ENCODE measurements around the gene NOTO. TPM values are rescaled to one million over a fixed set of nuclear protein-coding genes. Genes with fewer than 3 reads are reported as not detected.

The NOTO gene
- total and polyA plus RNA-seq, 4 experiments from 2014 or later: not detected

DNA sequence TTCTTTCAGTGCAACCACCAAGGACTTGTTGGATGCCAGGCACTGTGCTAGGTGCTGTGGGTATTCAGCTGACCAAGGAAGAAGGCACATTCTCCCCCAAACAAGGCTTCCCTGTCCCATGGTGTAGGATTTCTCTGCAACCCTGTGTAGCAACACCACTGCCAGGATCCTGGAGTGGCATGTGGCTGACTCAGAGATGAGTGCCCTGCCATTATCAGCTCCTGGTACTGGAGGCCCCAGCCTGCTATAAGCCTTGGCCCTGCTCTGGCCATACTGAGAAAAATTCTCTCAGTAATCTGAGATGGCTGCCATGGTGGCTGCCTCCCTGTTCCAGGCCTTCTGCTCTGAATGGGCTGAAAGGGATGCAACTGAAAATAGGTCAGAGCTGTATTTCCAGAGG lies 15.9 kb downstream of the NOTO start:
- H3K27me3 Mint-ChIP-seq: no peaks in the 10 kb centered on the region
- peaks cover 15 to 44% of the 10 kb centered on the region in 2 donors for H3K36me3 Mint-ChIP-seq

DNA sequence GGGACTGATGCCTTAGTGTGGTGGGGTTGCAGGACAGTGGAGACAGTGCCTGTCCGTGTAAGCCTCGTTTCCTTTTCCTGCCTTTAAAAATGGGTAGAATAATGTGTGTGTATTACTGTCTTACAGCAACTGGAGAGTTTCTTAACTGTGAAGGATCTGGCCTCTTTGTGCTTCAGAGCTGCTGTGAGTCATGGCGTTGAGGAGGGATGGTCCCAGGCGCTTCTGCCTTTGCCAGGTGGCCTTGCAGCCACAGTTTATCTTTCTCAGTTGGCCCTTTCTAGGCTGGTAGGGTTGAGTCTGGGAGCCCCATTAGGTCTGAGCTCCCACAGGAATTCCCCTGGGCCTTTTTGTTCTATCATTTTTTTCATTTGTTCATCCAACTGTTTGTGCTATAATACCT lies 21.4 kb downstream of the NOTO start:
- no peaks in the 10 kb centered on the region for H3K4me1 ChIP-seq (ENCODE audit: insufficient read depth, low read length)
- H3K4me3 Mint-ChIP-seq: no peak overlapping the region
- peaks cover 40% of the 10 kb centered on the region for H3K36me3 ChIP-seq (ENCODE audit: insufficient read depth, low read length)
- no peak overlapping the region for H3K27ac Mint-ChIP-seq
- DNase-seq: no peak
- ChIA-PET CTCF (ENCODE audit: partially characterized antibody) (interaction anchor here (1.7 to 3.7 kb wide), 2 partner anchors 10 to 11 kb away, joined by 7 to 19 read pairs; partner anchors contain the start of genes CCT7, PRADC1 and SMYD5), POLR2A (ENCODE audit: partially characterized antibody) (interaction anchor here (1.2 kb wide), 2 partner anchors 11 to 15 kb away, joined by 3 read pairs; no protein-coding TSS in a partner anchor)
- H3K4me1 Mint-ChIP-seq: peaks cover 0 to 6% (median 0%) of the 10 kb centered on the region in 4 donors
- H3K4me3 ChIP-seq (ENCODE audit: low read length in 2 of 2): no peak overlapping the region
- H3K36me3 Mint-ChIP-seq: peaks cover 20 to 57% of the 10 kb centered on the region in 2 donors
- no peak overlapping the region for H3K27ac ChIP-seq (ENCODE audit: low read depth, low read length)
- H3K27me3 Mint-ChIP-seq: no peaks in the 10 kb centered on the region
- H3K9me3 Mint-ChIP-seq: no peaks in the 10 kb centered on the region
- intact Hi-C loops (cut with micrococcal nuclease): no loop called here
- H3K27me3 ChIP-seq (ENCODE audit: insufficient read depth, low read length): no peaks in the 10 kb centered on the region
- H3K9me3 ChIP-seq (ENCODE audit: control insufficient read depth in 1 of 2, low read length in 2 of 2): no peaks in the 10 kb centered on the region

More for the DNA sequence above, 15.9 kb downstream of the NOTO start:
- H3K27me3 ChIP-seq (ENCODE audit: insufficient read depth, low read length): no peaks in the 10 kb centered on the region
- H3K4me3 ChIP-seq (ENCODE audit: low read length in 2 of 2): no peak overlapping the region
- H3K4me1 ChIP-seq (ENCODE audit: insufficient read depth, low read length): peaks cover 20% of the 10 kb centered on the region
- CTCF ChIA-PET (ENCODE audit: partially characterized antibody): interaction anchor here (1.3 to 3.6 kb wide), 2 partner anchors 10 to 41 kb away, joined by 3 to 9 read pairs; no protein-coding TSS in a partner anchor
- POLR2A ChIA-PET (ENCODE audit: partially characterized antibody): interaction anchor here (2.0 kb wide), 1 partner anchor 15 kb away, joined by 11 read pairs; the partner anchor contains the start of genes CCT7 and PRADC1
- DNase-seq: no peak
- H3K4me1 Mint-ChIP-seq: peaks cover 20 to 27% (median 23%) of the 10 kb centered on the region in 4 donors
- intact Hi-C loops (cut with micrococcal nuclease): no loop called here
- H3K9me3 Mint-ChIP-seq: no peaks in the 10 kb centered on the region
- H3K9me3 ChIP-seq (ENCODE audit: control insufficient read depth in 1 of 2, low read length in 2 of 2): no peaks in the 10 kb centered on the region
- no peak overlapping the region for H3K4me3 Mint-ChIP-seq
- no peak overlapping the region for H3K27ac Mint-ChIP-seq
- peaks cover 35% of the 10 kb centered on the region for H3K36me3 ChIP-seq (ENCODE audit: insufficient read depth, low read length)
- H3K27ac ChIP-seq (ENCODE audit: low read depth, low read length): no peak overlapping the region

DNA sequence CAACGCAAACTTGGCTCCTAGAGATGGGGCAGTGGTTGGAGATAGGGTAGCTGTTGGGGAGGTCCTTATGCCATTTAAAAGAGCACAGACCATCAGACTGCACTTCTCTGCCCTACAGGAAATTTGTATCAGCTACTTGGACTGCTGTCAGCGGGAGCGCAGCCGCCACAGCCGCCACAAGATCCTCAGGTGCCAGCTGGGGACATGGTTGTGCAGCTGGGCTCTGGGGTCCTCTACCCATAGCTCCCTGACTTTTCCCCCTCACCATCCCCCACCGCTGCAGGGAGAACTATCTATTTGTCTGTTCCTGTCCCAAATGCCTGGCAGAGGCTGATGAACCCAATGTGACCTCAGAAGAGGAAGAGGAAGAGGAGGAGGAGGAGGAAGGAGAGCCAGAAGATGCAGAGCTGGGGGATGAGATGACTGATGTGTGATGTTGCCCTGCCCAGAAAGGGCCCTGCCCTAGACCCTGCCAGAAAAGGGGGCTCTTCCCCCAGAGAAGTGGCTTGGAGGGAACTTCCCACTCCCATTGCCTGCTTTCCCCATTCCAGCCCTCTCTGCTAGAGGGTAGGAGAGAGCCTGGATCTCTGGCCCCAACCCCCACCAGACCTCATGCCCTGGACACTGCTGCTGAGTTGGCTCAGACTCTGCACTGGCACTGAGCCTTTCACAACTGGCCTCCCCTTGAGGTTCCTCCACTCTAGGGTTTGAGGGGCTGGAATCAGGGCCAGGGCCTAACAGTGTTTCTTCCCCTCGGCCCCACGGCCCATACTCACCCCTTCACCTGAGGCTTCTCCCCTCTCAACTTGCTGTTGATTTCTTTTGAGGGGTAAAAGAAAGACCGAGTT lies 23.4 kb downstream of the NOTO start:
- Mint-ChIP-seq H3K27ac (no peak overlapping the region), H3K9me3 (no peaks in the 10 kb centered on the region), H3K27me3 (no peaks in the 10 kb centered on the region), H3K4me1 (peaks cover 0 to 6% (median 0%) of the 10 kb centered on the region in 4 donors), H3K4me3 (no peak overlapping the region), H3K36me3 (peaks cover 20 to 46% of the 10 kb centered on the region in 2 donors)
- DNase-seq: no peak
- peaks cover 28% of the 10 kb centered on the region for H3K36me3 ChIP-seq (ENCODE audit: insufficient read depth, low read length)
- intact Hi-C loops (cut with micrococcal nuclease): no loop called here
- H3K27ac ChIP-seq (ENCODE audit: low read depth, low read length): no peak overlapping the region
- no peaks in the 10 kb centered on the region for H3K4me1 ChIP-seq (ENCODE audit: insufficient read depth, low read length)
- ChIA-PET CTCF (ENCODE audit: partially characterized antibody) (interaction anchor here (1.0 kb wide), 1 partner anchor 13 kb away, joined by 4 read pairs; no protein-coding TSS in a partner anchor), POLR2A (ENCODE audit: partially characterized antibody) (interaction anchor here (2.0 kb wide), 1 partner anchor 8 kb away, joined by 9 read pairs; the partner anchor contains the start of genes CCT7 and PRADC1)
- H3K4me3 ChIP-seq (ENCODE audit: low read length in 2 of 2): no peak overlapping the region
- no peaks in the 10 kb centered on the region for H3K27me3 ChIP-seq (ENCODE audit: insufficient read depth, low read length)
- H3K9me3 ChIP-seq (ENCODE audit: control insufficient read depth in 1 of 2, low read length in 2 of 2): no peaks in the 10 kb centered on the region

DNA sequence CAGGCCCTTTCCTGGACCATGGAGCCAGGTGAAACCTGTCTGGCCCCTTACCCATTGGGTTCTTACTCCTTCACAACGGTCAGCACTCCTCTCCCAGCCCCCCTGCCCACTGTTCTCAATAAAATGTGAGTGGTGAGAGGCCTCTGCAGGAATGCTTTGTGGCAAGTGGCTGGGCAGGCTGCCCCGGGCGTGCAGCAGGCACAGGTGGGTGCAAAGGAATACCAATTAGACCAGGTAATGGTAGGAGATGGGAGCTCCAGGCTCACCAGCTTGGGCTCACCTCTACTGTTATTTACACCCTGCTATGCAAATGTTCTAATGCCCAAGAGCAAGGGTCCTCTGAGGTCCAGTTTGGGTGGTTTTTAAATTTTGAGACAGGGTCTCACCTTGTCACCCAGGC lies 24.7 kb downstream of the NOTO start:
- Mint-ChIP-seq H3K9me3 (no peaks in the 10 kb centered on the region), H3K4me3 (no peak overlapping the region), H3K27ac (no peak overlapping the region), H3K27me3 (no peaks in the 10 kb centered on the region), H3K36me3 (peaks cover 11 to 33% of the 10 kb centered on the region in 2 donors), H3K4me1 (peaks cover 0 to 6% (median 0%) of the 10 kb centered on the region in 4 donors)
- Histone ChIP-seq H3K4me3 (ENCODE audit: low read length in 2 of 2) (no peak overlapping the region), H3K4me1 (ENCODE audit: insufficient read depth, low read length) (no peaks in the 10 kb centered on the region), H3K27ac (ENCODE audit: low read depth, low read length) (no peak overlapping the region), H3K27me3 (ENCODE audit: insufficient read depth, low read length) (no peaks in the 10 kb centered on the region), H3K36me3 (ENCODE audit: insufficient read depth, low read length) (peaks cover 15% of the 10 kb centered on the region), H3K9me3 (ENCODE audit: control insufficient read depth in 1 of 2, low read length in 2 of 2) (no peaks in the 10 kb centered on the region)
- ChIA-PET POLR2A (ENCODE audit: partially characterized antibody) (interaction anchor here (0.9 kb wide), 1 partner anchor 114 kb away, joined by 3 read pairs; the partner anchor contains the start of gene RAB11FIP5), CTCF (ENCODE audit: partially characterized antibody) (interaction anchor here (4.5 kb wide), 1 partner anchor 14 kb away, joined by 23 read pairs; the partner anchor contains the start of gene SMYD5)
- intact Hi-C loops (cut with micrococcal nuclease): no loop called here
- no peak for DNase-seq

DNA sequence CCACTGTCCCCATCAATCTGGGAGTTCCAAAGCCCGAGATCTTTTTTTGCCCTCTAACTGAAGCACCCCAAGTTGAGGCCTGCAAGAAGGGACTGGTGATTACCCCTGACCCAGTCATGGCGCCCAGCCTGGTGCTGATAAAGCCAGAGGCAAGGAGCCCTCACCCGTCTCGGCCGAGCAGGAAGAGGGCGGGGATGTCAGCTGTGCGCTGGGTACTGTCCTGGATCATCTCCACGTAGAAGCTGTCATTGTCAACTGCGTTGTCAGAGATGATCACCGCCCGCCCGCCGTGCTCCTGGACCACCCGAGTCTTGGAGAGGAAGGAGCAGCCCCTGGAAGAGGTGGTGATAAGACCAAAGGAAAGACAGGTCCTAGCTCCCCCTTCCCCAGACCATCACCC lies 26.3 kb downstream of the NOTO start:
- Mint-ChIP-seq H3K36me3 (peaks cover 5 to 28% of the 10 kb centered on the region in 2 donors), H3K4me1 (peaks cover 3 to 16% (median 9%) of the 10 kb centered on the region in 4 donors), H3K4me3 (no peak overlapping the region), H3K9me3 (no peaks in the 10 kb centered on the region), H3K27me3 (no peaks in the 10 kb centered on the region), H3K27ac (no peak overlapping the region)
- no peak for DNase-seq
- peaks cover 7% of the 10 kb centered on the region for H3K4me1 ChIP-seq (ENCODE audit: insufficient read depth, low read length)
- H3K9me3 ChIP-seq (ENCODE audit: control insufficient read depth in 1 of 2, low read length in 2 of 2): no peaks in the 10 kb centered on the region
- peaks cover 3% of the 10 kb centered on the region for H3K36me3 ChIP-seq (ENCODE audit: insufficient read depth, low read length)
- ChIA-PET CTCF (ENCODE audit: partially characterized antibody) (interaction anchor here (1.1 to 4.5 kb wide), 4 partner anchors 11 to 38 kb away, joined by 3 to 23 read pairs (median 4); partner anchors contain the start of gene SMYD5), POLR2A (ENCODE audit: partially characterized antibody) (no interaction called here)
- no peaks in the 10 kb centered on the region for H3K27me3 ChIP-seq (ENCODE audit: insufficient read depth, low read length)
- intact Hi-C loops (cut with micrococcal nuclease): no loop called here
- H3K27ac ChIP-seq (ENCODE audit: low read depth, low read length): no peak overlapping the region
- no peak overlapping the region for H3K4me3 ChIP-seq (ENCODE audit: low read length in 2 of 2)

DNA sequence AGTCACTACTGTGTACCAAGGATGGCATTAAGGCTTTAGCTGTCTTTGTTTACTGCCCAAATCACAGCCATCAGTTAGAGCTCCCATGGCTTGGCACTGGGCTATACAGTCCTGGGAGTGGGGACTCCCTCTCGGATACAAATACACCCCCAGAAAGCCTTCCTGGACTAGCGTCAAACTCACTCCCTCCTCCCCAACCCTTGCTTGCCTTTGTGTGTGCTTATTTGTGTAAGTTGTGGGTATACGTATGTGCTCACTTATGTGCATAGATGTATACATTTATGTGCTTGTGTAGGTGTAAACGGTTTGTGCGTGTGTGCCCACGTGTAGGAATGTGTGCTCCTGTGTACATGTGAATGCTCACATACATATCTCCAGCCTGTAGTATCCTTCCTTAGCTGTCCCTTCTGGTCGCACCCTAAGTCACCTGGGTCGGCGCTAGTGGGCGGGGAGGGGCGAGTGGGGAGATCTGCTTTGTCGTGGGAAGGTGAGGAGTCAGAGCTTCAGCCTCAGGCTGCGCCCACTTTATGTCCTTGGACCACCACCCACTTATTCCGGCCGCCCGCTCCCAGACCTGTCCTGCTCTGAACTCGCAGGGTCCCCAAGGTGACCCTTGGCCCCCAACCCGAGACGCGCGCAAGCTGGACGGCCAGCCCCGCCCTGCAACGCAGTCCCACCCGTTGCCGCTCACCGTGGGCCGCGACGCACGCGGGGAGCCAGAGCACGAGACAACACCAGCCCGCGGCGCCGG lies 30.2 kb downstream of the NOTO start:
- Mint-ChIP-seq H3K4me1 (peaks cover 23 to 51% (median 31%) of the 10 kb centered on the region in 4 donors), H3K36me3 (peaks cover 0 to 33% of the 10 kb centered on the region in 2 donors), H3K27ac (peak overlapping the region; percentile 11 to 97 (median 89)), H3K4me3 (peak overlapping the region; percentile 91 to 99 (median 98)), H3K27me3 (no peaks in the 10 kb centered on the region), H3K9me3 (no peaks in the 10 kb centered on the region)
- H3K27me3 ChIP-seq (ENCODE audit: insufficient read depth, low read length): no peaks in the 10 kb centered on the region
- peak overlapping the region; percentile 91 for H3K27ac ChIP-seq (ENCODE audit: low read depth, low read length)
- intact Hi-C loops (cut with micrococcal nuclease): loop anchor here (10.0 kb wide), 1 partner anchor 752 kb away; the partner anchor contains the start of gene TET3
- H3K9me3 ChIP-seq (ENCODE audit: control insufficient read depth in 1 of 2, low read length in 2 of 2): no peaks in the 10 kb centered on the region
- H3K4me1 ChIP-seq (ENCODE audit: insufficient read depth, low read length): peaks cover 33% of the 10 kb centered on the region
- no peaks in the 10 kb centered on the region for H3K36me3 ChIP-seq (ENCODE audit: insufficient read depth, low read length)
- H3K4me3 ChIP-seq (ENCODE audit: low read length in 2 of 2): peak overlapping the region; percentile 86 to 99
- ChIA-PET POLR2A (ENCODE audit: partially characterized antibody) (interaction anchor here (0.8 to 4.9 kb wide), 18 partner anchors 7 to 946 kb away, joined by 3 to 51 read pairs (median 14); partner anchors contain the start of genes ALMS1, FBXO41, MOB1A and SFXN5), CTCF (ENCODE audit: partially characterized antibody) (interaction anchor here (0.9 to 8.4 kb wide), 10 partner anchors 9 to 504 kb away, joined by 3 to 77 read pairs (median 4); partner anchors contain the start of genes ALMS1, SMYD5 and TPRKB)
- DNase-seq: peak in 2 of 5 donors; percentile 19 to 63

All from CD4-positive, alpha-beta memory T cell (primary cell).